Measurements from ENCODE around the gene IGBP1.
"Not testable (repeated sequence)": the region's sequence is repeated elsewhere in the genome, so short reads cannot be mapped to it uniquely, and the experiment has no call there.

IGBP1 gene

GRCh38 chrX:70175338-70175737 is 42.1 kb downstream of the IGBP1 start:
- DNase-seq (ENCODE audit: low spot score in 2 of 2), result no peak
- in situ Hi-C loops (cut with MboI; ENCODE audit: low sequenced_read_pairs), result no loop called here
- Histone ChIP-seq H3K27me3 (ENCODE audit: low read depth) (no peaks in the 10 kb centered on the region), H3K36me3 (replicated peaks) (no peaks in the 10 kb centered on the region), H3K9me3 (no peaks in the 10 kb centered on the region), H3K4me3 (no peak overlapping the region), H3K4me1 (peaks cover 43% of the 10 kb centered on the region)

- no peak within 1 kb of the TSS for H3K4me3 ChIP-seq
- DNase-seq (ENCODE audit: low spot score in 2 of 2), result peak in 1 of 2 experiments; percentile 22
- H3K4me1 ChIP-seq, result peaks cover 30% of the 10 kb centered on the region
- in situ Hi-C loops (cut with MboI; ENCODE audit: low sequenced_read_pairs), result no loop called here
- no peaks in the 10 kb centered on the region for H3K27me3 ChIP-seq (ENCODE audit: low read depth)
- H3K9me3 ChIP-seq, result no peaks in the 10 kb centered on the region
- H3K36me3 ChIP-seq (replicated peaks), result no peaks in the 10 kb centered on the region
These were observed 43.8 kb downstream of the IGBP1 start, which contains the start of gene DGAT2L6 for GRCh38 chrX:70176938-70177533. Gene DGAT2L6 (plus strand): TSS chrX:70177483. CDS start chrX:70177583, 100 bp downstream.

DNA sequence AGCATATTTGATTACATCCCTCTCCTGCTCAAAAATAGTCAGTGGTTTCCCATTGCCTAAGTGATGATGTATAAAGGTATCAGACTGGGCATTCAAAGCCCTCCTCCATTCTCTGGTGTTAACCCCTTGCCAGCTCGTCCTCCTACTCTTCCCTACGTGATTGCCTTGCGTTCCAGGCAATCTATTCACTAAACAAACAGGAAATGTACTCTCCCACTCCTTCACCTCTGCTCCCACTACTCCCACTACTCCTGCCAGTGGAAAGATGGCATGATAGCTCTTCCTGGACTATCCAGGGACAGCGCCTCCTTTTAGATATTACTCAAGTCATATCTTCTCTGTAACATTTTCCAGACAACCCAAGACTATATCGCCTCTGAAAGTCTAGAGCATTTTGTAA is 49.8 kb downstream of the IGBP1 start:
- in situ Hi-C loops (cut with MboI; ENCODE audit: low sequenced_read_pairs), result no loop called here
- no peak overlapping the region for H3K4me3 ChIP-seq
- H3K36me3 ChIP-seq (replicated peaks), result no peaks in the 10 kb centered on the region
- DNase-seq (ENCODE audit: low spot score in 2 of 2), result no peak
- no peaks in the 10 kb centered on the region for H3K9me3 ChIP-seq
- H3K4me1 ChIP-seq, result no peaks in the 10 kb centered on the region
- no peaks in the 10 kb centered on the region for H3K27me3 ChIP-seq (ENCODE audit: low read depth)

- in situ Hi-C loops (cut with MboI; ENCODE audit: low sequenced_read_pairs), result no loop called here
- Histone ChIP-seq H3K36me3 (replicated peaks) (no peaks in the 10 kb centered on the region), H3K27me3 (ENCODE audit: low read depth) (no peaks in the 10 kb centered on the region), H3K4me3 (no peak overlapping the region), H3K4me1 (no peaks in the 10 kb centered on the region), H3K9me3 (no peaks in the 10 kb centered on the region; the same call in 1 of the 2 replicates)
- no peak for DNase-seq (ENCODE audit: low spot score in 2 of 2)
These were observed 57.0 kb downstream of the IGBP1 start for GRCh38 chrX:70190225-70190624.

DNA sequence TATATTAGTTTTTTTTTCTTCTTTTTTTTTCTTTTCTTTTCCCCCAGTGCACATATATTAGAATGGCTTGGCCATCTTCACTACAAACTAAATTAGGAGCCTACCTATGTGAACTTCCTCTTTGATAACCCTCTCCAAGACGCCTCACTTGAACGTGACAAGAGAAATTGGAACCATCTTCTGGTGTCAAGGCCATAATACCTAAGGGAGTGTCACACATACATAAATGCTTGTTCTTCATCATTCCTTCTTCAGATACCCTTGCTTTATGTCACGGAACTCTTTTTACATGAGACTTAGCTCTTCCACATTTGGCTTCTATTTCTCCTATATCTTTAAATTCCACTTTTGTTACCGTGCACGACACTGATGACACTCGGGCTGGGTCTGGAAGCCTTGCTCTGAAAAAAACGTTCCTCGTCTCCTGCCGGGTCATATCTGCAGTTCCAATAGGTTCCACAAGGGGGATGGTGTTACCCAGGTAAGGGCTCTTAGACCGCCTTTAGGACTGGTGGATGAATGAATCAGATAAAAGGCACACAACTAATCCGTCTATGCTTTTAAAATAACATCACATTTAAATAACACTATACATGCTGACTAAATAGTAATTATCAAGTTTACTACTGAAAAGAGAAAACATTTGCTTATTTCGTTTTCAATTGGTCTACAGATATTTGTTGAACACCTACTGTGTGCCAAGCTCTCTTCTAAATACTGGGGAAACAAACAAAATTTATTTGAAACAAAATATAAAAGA is 63.9 kb downstream of the IGBP1 start:
- DNase-seq (ENCODE audit: low spot score in 2 of 2), result peak; percentile 84 to 90

GRCh38 chrX:70201732-70202131 is 68.5 kb downstream of the IGBP1 start:
- in situ Hi-C loops (cut with MboI; ENCODE audit: low sequenced_read_pairs), result no loop called here
- Histone ChIP-seq H3K36me3 (replicated peaks) (no peaks in the 10 kb centered on the region), H3K27me3 (ENCODE audit: low read depth) (no peaks in the 10 kb centered on the region), H3K4me3 (no peak overlapping the region), H3K4me1 (peaks cover 2% of the 10 kb centered on the region; the same call in 1 of the 2 replicates), H3K9me3 (no peaks in the 10 kb centered on the region)
- DNase-seq (ENCODE audit: low spot score in 2 of 2), result no peak

More for the DNA sequence above, 63.9 kb downstream of the IGBP1 start:
- H3K9me3 ChIP-seq, result no peaks in the 10 kb centered on the region; the same call in 1 of the 2 replicates
- in situ Hi-C loops (cut with MboI; ENCODE audit: low sequenced_read_pairs), result no loop called here
- no peak overlapping the region for H3K4me3 ChIP-seq
- peaks cover 2% of the 10 kb centered on the region; the same call in 1 of the 2 replicates for H3K4me1 ChIP-seq
- no peaks in the 10 kb centered on the region for H3K27me3 ChIP-seq (ENCODE audit: low read depth)
- no peaks in the 10 kb centered on the region for H3K36me3 ChIP-seq (replicated peaks)

GRCh38 chrX:70208479-70208878 is 75.2 kb downstream of the IGBP1 start:
- Histone ChIP-seq H3K36me3 (replicated peaks) (no peaks in the 10 kb centered on the region), H3K4me3 (no peak overlapping the region), H3K27me3 (ENCODE audit: low read depth) (no peaks in the 10 kb centered on the region; the same call in 1 of the 2 replicates), H3K4me1 (no peaks in the 10 kb centered on the region), H3K9me3 (no peaks in the 10 kb centered on the region)
- in situ Hi-C loops (cut with MboI; ENCODE audit: low sequenced_read_pairs), result no loop called here
- no peak for DNase-seq (ENCODE audit: low spot score in 2 of 2)

DNA sequence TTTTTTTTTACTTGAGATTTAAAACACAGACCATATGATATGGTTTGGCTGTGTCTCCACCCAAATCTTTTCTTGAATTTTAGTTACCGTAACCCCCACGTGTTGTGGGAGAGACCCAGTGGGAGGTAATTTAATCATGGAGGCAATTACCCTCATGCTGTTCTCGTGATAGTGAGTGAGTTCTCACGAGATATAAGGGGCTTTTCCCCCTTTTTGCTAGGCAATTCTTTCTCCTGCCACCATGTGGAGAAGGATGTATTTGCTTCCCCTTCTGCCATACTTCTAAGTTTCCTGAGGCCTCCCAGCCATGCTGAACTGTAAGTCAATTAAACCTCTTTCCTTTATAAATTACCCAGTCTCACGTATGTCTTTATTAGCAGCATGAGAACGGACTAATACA is 76.3 kb downstream of the IGBP1 start:
- H3K9me3 ChIP-seq; H3K4me3 ChIP-seq; H3K36me3 ChIP-seq (replicated peaks); DNase-seq (ENCODE audit: low spot score in 2 of 2); H3K4me1 ChIP-seq; H3K27me3 ChIP-seq (ENCODE audit: low read depth); in situ Hi-C loops (cut with MboI; ENCODE audit: low sequenced_read_pairs): not testable (repeated sequence)
